T-cell (primary cell): ENCODE results near the gene TLR6. TPM values are rescaled to one million over a fixed set of nuclear protein-coding genes. Genes with fewer than 3 reads are reported as not detected.

Experiments used
- ATAC-seq, 4 experiments: fragments of 200-7000 bp in 3 of 4; fragments of 150-1000 bp in 1 of 4; cut with Tn5 transposase; replicated peaks in 1 of 4; 1 replicate in 3 of 4; 2 replicates in 1 of 4; pipeline ENCODE4 v1.10.0; 2021; ENCODE audit warnings: moderate library complexity in 3 of 4, mild to moderate bottlenecking in 2 of 4, moderate number of reproducible peaks in 1 of 4
- CTCF ChIA-PET, 2 donors: fragments of 300-600 bp; sonication (Branson Sonifier 250); formaldehyde crosslinking; loops; one replicate each; lab custom pipeline; 2022; ENCODE audit warnings: antibody characterized with exemption in 2 of 2; lab: Charles Lee
- POLR2A ChIA-PET, 2 donors: fragments of 300-600 bp; sonication (Branson Sonifier 250); formaldehyde crosslinking; loops; one replicate each; lab custom pipeline; 2022; ENCODE audit warnings: antibody characterized with exemption in 2 of 2; lab: Charles Lee
- DNase-seq, 35 experiments: peaks; one replicate each; pipeline versions ENCODE4 v3.0.0 to v3.0.0-alpha.2; 2013 to 2023
- H3K27ac ChIP-seq: one replicate; pipeline ENCODE4 v1.5.1; 2013; ENCODE audit warnings: low read length
- H3K27me3 ChIP-seq, 2 experiments: replicated peaks in 1 of 2; 1 replicate in 1 of 2; 2 replicates in 1 of 2; pipeline versions ENCODE4 v1.6.1 to v1.7.0; 2013; ENCODE audit warnings: low read length in 1 of 2, mixed read lengths in 1 of 2; ENCODE audit not compliant: control insufficient read depth in 2 of 2, insufficient read depth in 2 of 2; ENCODE audit errors: extremely low read depth in 1 of 2
- H3K36me3 ChIP-seq, 2 donors: 1 replicate in 1 of 2; 2 replicates in 1 of 2; pipeline versions ENCODE4 v1.6.1 to v1.7.0; 2013; ENCODE audit warnings: low read length in 1 of 2; ENCODE audit not compliant: control insufficient read depth in 2 of 2, insufficient read depth in 1 of 2; ENCODE audit errors: extremely low read depth in 1 of 2
- H3K4me1 ChIP-seq, 2 experiments: 1 replicate in 1 of 2; 2 replicates in 1 of 2; pipeline versions ENCODE4 v1.6.1 to v1.7.0; 2013; ENCODE audit warnings: low read length in 2 of 2, mixed read lengths in 1 of 2; ENCODE audit not compliant: insufficient read depth in 2 of 2, control insufficient read depth in 1 of 2; ENCODE audit errors: extremely low read depth in 1 of 2
- H3K4me3 ChIP-seq, 2 donors: 1 replicate in 1 of 2; 2 replicates in 1 of 2; pipeline versions ENCODE4 v1.5.1 to v1.7.0; 2013; ENCODE audit warnings: mild to moderate bottlenecking in 2 of 2, low read length in 1 of 2, moderate library complexity in 1 of 2; ENCODE audit not compliant: control insufficient read depth in 1 of 2; ENCODE audit errors: extremely low read depth in 1 of 2
- H3K9me3 ChIP-seq: 2 replicates; pipeline ENCODE4 v1.7.0; 2013
- H3K27ac Mint-ChIP-seq, 2 donors: one replicate each; pipeline ENCODE4 v1.8.0; 2020 to 2021; ENCODE audit warnings: mild to moderate bottlenecking in 2 of 2, mixed read lengths in 2 of 2
- H3K27me3 Mint-ChIP-seq, 2 donors: one replicate each; pipeline ENCODE4 v1.8.0; 2021 to 2022; ENCODE audit warnings: mixed read lengths in 2 of 2
- H3K36me3 Mint-ChIP-seq: one replicate; pipeline ENCODE4 v1.8.0; 2021; ENCODE audit warnings: mixed read lengths
- H3K4me1 Mint-ChIP-seq, 3 donors: one replicate each; pipeline ENCODE4 v1.8.0; 2020 to 2022; ENCODE audit warnings: mixed read lengths in 3 of 3, mild to moderate bottlenecking in 1 of 3
- H3K4me3 Mint-ChIP-seq, 3 donors: one replicate each; pipeline ENCODE4 v1.8.0; 2020 to 2022; ENCODE audit warnings: mild to moderate bottlenecking in 3 of 3, mixed read lengths in 3 of 3, moderate library complexity in 3 of 3
- H3K9me3 Mint-ChIP-seq, 3 donors: one replicate each; pipeline ENCODE4 v1.8.0; 2020 to 2022; ENCODE audit warnings: mixed read lengths in 3 of 3
- WGBS: methylation state at CpG from one replicate; pipeline ENCODE4 v1.1.5; 2013; ENCODE audit warnings: missing lambda C conversion rate; ENCODE audit not compliant: insufficient coverage; 5-methylcytosine and 5-hydroxymethylcytosine counted together
- total RNA-seq, 35 experiments: library from RNA in 6 of 35; stranded (reverse) in 6 of 35; fragments of 120-200 nt in 1 of 35; gene quantifications; one replicate each; pipeline versions ENCODE4 v1.2.1 to v1.2.4 and lab custom pipeline; 2013 to 2026

The TLR6 gene
- total RNA-seq, 5 donors from 2014 or later (not counting 1 experiment from before 2014, with no cell fraction given) = 2.3 to 7.7 (median 3.2) TPM

DNA sequence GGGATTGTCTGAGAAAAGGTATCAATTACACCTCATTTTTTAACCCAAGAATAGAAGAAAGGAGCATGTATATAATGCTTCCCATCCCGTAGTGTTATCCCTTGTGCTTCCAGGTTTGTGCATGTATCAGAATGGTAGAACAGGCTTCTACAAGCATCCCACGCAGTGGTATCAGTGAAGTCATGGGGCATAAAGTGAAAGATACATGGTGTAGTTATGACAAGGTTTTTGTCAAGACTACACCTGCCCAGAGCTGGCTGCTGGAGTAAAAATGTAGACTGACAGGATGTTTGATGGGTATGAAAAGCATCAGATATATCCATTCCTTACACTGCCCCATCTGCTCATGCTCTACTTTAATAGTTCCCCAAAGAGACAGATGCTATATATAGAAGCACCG lies 61.5 kb downstream of the TLR6 start:
- no peaks in the 10 kb centered on the region for H3K4me1 ChIP-seq
- CTCF ChIA-PET = interaction anchor here (0.6 to 1.0 kb wide), 5 partner anchors 11 to 545 kb away, joined by 3 to 7 read pairs (median 5); no protein-coding TSS in a partner anchor
- H3K9me3 Mint-ChIP-seq = peaks cover 11 to 64% (median 45%) of the 10 kb centered on the region in 3 donors
- POLR2A ChIA-PET = interaction anchor here (0.6 to 0.7 kb wide), 3 partner anchors 64 to 645 kb away, joined by 5 to 6 read pairs (median 6); no protein-coding TSS in a partner anchor
- WGBS = no CpG with 5 or more reads among the region's 3 CpGs
- no peak overlapping the region for H3K27ac ChIP-seq
- H3K36me3 Mint-ChIP-seq = peaks cover 74% of the 10 kb centered on the region
- no peak overlapping the region for H3K27ac Mint-ChIP-seq
- H3K4me3 Mint-ChIP-seq = no peak overlapping the region
- no peaks in the 10 kb centered on the region for H3K27me3 Mint-ChIP-seq
- no peak for ATAC-seq
- H3K4me3 ChIP-seq = no peak overlapping the region
- no peak for DNase-seq
- H3K36me3 ChIP-seq = peaks cover 4 to 21% of the 10 kb centered on the region in 2 donors
- no peaks in the 10 kb centered on the region for H3K27me3 ChIP-seq
- H3K4me1 Mint-ChIP-seq = peaks cover 0 to 8% (median 4%) of the 10 kb centered on the region in 3 donors
- peaks cover 10% of the 10 kb centered on the region for H3K9me3 ChIP-seq

DNA sequence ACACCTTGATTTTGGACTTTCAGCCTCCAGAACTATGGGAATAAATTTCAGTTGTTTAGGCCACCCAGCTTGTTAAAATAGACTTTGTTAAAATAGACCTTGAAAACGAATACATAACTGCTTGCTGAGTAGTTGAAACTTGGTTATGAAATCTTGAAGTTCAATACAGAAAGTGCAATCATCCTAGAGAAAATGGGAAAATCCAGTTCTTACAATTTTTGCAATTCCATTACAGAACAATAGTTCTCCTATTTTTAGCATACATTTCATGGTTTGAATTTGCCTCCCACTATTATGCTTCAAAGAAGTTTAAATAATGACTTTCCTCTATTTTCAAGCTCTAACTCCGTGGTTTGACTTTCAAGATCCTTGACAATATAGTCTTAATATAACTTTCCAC lies 62.6 kb downstream of the TLR6 start:
- H3K9me3 ChIP-seq = peaks cover 12% of the 10 kb centered on the region
- H3K27me3 ChIP-seq = no peaks in the 10 kb centered on the region
- no peak for DNase-seq
- ChIA-PET POLR2A (no interaction called here), CTCF (interaction anchor here in 1 of 2 donors (1.0 kb wide), 2 partner anchors 10 to 62 kb away, joined by 3 to 4 read pairs; no protein-coding TSS in a partner anchor)
- H3K27ac ChIP-seq = no peak overlapping the region
- ATAC-seq = no peak
- H3K4me3 Mint-ChIP-seq = no peak overlapping the region
- H3K27me3 Mint-ChIP-seq = no peaks in the 10 kb centered on the region
- H3K27ac Mint-ChIP-seq = no peak overlapping the region
- peaks cover 0 to 8% (median 4%) of the 10 kb centered on the region in 3 donors for H3K4me1 Mint-ChIP-seq
- H3K9me3 Mint-ChIP-seq = peaks cover 8 to 59% (median 39%) of the 10 kb centered on the region in 3 donors
- peaks cover 67% of the 10 kb centered on the region for H3K36me3 Mint-ChIP-seq
- H3K4me1 ChIP-seq = no peaks in the 10 kb centered on the region
- peaks cover 0 to 11% of the 10 kb centered on the region in 2 donors for H3K36me3 ChIP-seq
- no peak overlapping the region for H3K4me3 ChIP-seq
- WGBS = 89% methylated on average over 1 of the region's 2 CpGs

DNA sequence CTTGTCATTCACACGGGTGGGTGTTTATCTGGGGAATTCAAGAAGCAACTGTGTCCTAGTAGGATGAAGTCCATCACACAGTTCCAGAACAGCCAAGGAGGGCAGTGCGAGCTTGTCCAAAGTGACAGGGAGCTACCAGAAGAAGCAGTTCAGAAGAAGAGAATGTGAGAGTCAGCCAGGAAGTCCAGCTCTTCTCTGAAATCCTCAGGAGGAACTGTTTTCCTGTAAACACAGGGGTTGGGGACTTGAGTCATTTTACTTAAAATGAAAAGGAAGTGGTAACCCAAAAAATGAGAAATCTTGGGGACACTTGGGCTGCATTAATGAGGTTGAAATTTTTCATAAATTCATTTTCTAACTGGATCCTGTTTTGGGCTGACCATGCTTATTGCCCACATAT lies 65.6 kb downstream of the TLR6 start:
- CTCF ChIA-PET = interaction anchor here (0.6 to 1.2 kb wide), 3 partner anchors 8 to 450 kb away, joined by 3 to 4 read pairs (median 3); partner anchors contain the start of genes TLR1 (in 1 of the 2) and TLR10 (in 1 of the 2)
- H3K4me3 Mint-ChIP-seq = no peak overlapping the region
- DNase-seq = no peak
- peaks cover 0 to 8% (median 4%) of the 10 kb centered on the region in 3 donors for H3K4me1 Mint-ChIP-seq
- peaks cover 39% of the 10 kb centered on the region for H3K36me3 Mint-ChIP-seq
- H3K27ac Mint-ChIP-seq = no peak overlapping the region
- Histone ChIP-seq H3K4me1 (no peaks in the 10 kb centered on the region), H3K4me3 (no peak overlapping the region), H3K9me3 (peaks cover 9% of the 10 kb centered on the region), H3K27ac (no peak overlapping the region), H3K36me3 (no peaks in the 10 kb centered on the region), H3K27me3 (no peaks in the 10 kb centered on the region)
- H3K27me3 Mint-ChIP-seq = no peaks in the 10 kb centered on the region
- POLR2A ChIA-PET = no interaction called here
- ATAC-seq = no peak
- H3K9me3 Mint-ChIP-seq = peaks cover 6 to 48% (median 27%) of the 10 kb centered on the region in 3 donors
- 70% methylated on average over 2 of the region's 2 CpGs for WGBS

DNA sequence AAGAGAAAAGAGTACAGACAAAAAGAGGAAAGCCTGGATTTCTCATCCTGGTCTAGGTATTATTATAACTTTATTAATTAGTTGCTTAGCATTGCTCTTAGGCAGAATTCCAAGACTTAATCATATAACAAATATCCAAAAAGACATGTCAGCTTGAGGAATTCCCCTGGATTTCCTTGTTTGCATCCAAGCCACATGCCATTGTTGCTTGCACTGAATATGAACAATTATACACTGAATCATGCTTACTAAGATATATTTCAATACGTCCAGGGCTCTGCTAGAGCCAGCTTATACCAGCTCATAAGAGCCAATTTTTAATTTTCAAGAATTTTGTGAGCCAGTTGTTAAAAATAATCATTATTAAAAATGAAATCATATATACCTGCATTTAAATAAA lies 68.3 kb downstream of the TLR6 start:
- H3K4me3 Mint-ChIP-seq = no peak overlapping the region
- H3K4me3 ChIP-seq = no peak overlapping the region
- peaks cover 0 to 8% (median 4%) of the 10 kb centered on the region in 3 donors for H3K4me1 Mint-ChIP-seq
- no peaks in the 10 kb centered on the region for H3K4me1 ChIP-seq
- no peak overlapping the region for H3K27ac Mint-ChIP-seq
- no peak overlapping the region for H3K27ac ChIP-seq
- H3K36me3 ChIP-seq = no peaks in the 10 kb centered on the region
- CTCF ChIA-PET = interaction anchor here (0.6 to 0.8 kb wide), 2 partner anchors 60 to 122 kb away, joined by 3 to 4 read pairs; no protein-coding TSS in a partner anchor
- H3K36me3 Mint-ChIP-seq = peaks cover 17% of the 10 kb centered on the region
- no peak for DNase-seq
- peaks cover 4% of the 10 kb centered on the region for H3K9me3 ChIP-seq
- WGBS = no CpG with 5 or more reads among the region's 1 CpG
- H3K27me3 Mint-ChIP-seq = no peaks in the 10 kb centered on the region
- no peak for ATAC-seq
- no peaks in the 10 kb centered on the region for H3K27me3 ChIP-seq
- POLR2A ChIA-PET = no interaction called here
- H3K9me3 Mint-ChIP-seq = peaks cover 6 to 26% (median 13%) of the 10 kb centered on the region in 3 donors

DNA sequence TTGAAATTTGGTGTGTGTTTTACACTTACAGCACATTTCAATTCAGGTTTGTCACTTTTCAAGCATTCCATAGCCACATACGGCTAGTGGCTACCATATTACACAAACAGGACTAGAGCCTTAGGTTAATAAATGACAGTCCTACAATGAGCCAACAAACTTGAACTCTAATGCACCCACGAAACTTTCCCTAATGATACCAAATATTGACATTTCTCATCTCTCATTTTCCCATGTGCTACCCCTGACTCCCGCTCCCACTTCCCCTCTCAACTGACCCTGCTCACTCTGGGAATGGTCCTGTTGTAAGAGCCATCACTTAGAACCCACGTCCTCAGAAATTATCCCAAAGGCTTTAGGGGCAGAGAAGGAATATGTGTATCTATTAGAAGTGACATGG lies 68.9 kb downstream of the TLR6 start:
- H3K27ac ChIP-seq = no peak overlapping the region
- DNase-seq = no peak
- CTCF ChIA-PET = no interaction called here

DNA sequence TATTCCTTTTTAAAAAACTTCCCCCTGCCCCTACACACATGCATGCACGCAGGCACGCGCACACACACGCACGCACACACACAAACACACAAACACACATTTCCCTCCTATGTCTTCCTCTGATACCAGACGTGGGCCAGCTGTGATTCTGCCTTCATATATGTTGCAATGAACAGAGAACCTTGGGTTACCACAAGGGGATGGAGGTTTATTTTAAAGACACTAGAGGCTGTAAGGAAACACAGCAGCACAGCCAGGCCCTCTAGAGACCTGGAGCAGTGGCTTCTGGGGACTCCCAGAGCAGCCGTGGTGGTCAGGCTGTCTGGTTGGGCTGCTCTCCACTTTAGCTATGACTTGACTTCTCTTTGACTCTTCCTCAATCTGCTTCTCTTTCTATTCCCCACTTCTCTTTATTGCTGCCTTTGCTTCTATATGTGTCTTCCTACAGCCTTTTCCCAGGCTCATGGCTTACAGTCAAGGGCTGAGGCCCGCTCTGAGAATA lies 70.7 kb downstream of the TLR6 start:
- peaks cover 9% of the 10 kb centered on the region for H3K36me3 Mint-ChIP-seq
- H3K4me3 Mint-ChIP-seq = no peak overlapping the region
- H3K9me3 Mint-ChIP-seq = peaks cover 5 to 14% (median 6%) of the 10 kb centered on the region in 3 donors
- ChIA-PET POLR2A (no interaction called here), CTCF (interaction anchor here (0.6 to 6.3 kb wide), 4 partner anchors 18 to 1009 kb away, joined by 3 to 43 read pairs (median 6); partner anchors contain the start of gene TLR1 (in 1 of the 2))
- H3K27ac Mint-ChIP-seq = no peak overlapping the region
- no peak overlapping the region for H3K27ac ChIP-seq
- H3K4me3 ChIP-seq = no peak overlapping the region
- H3K27me3 Mint-ChIP-seq = no peaks in the 10 kb centered on the region
- H3K27me3 ChIP-seq = no peaks in the 10 kb centered on the region
- peaks cover 5 to 8% (median 5%) of the 10 kb centered on the region in 3 donors for H3K4me1 Mint-ChIP-seq
- WGBS = 40% methylated on average over 1 of the region's 8 CpGs
- peaks cover 4% of the 10 kb centered on the region for H3K9me3 ChIP-seq
- ATAC-seq (no peak), DNase-seq (peak in 1 of 35 experiments; percentile 13)
- H3K4me1 ChIP-seq = peaks cover 0 to 2% of the 10 kb centered on the region in 2 experiments
- no peaks in the 10 kb centered on the region for H3K36me3 ChIP-seq

More for the DNA sequence above, 68.9 kb downstream of the TLR6 start:
- POLR2A ChIA-PET = no interaction called here
- Histone ChIP-seq H3K36me3 (no peaks in the 10 kb centered on the region), H3K27me3 (no peaks in the 10 kb centered on the region), H3K9me3 (peaks cover 4% of the 10 kb centered on the region), H3K4me1 (peaks cover 0 to 1% of the 10 kb centered on the region in 2 experiments), H3K4me3 (no peak overlapping the region)
- peaks cover 17% of the 10 kb centered on the region for H3K36me3 Mint-ChIP-seq
- no peak overlapping the region for H3K4me3 Mint-ChIP-seq
- peaks cover 3 to 10% (median 6%) of the 10 kb centered on the region in 3 donors for H3K4me1 Mint-ChIP-seq
- no peak overlapping the region for H3K27ac Mint-ChIP-seq
- H3K9me3 Mint-ChIP-seq = peaks cover 6 to 24% (median 13%) of the 10 kb centered on the region in 3 donors
- no peak for ATAC-seq
- no peaks in the 10 kb centered on the region for H3K27me3 Mint-ChIP-seq
- WGBS = 88% methylated on average over 2 of the region's 4 CpGs
